Activated CD8-positive, alpha-beta memory T cell treated with anti-CD3 and anti-CD28 coated beads for 1 hour (primary cell): ENCODE results near the gene UQCRFS1.
"Not testable (repeated sequence)": the region's sequence is repeated elsewhere in the genome, so short reads cannot be mapped to it uniquely, and the experiment has no call there.

ENCODE experiments used
- DNase-seq, 2 donors: peaks; one replicate each; pipeline ENCODE4 v3.0.0-alpha.2; 2020; ENCODE audit warnings: low read depth in 1 of 2; ENCODE audit errors: extremely low read depth in 1 of 2

The UQCRFS1 gene

DNA sequence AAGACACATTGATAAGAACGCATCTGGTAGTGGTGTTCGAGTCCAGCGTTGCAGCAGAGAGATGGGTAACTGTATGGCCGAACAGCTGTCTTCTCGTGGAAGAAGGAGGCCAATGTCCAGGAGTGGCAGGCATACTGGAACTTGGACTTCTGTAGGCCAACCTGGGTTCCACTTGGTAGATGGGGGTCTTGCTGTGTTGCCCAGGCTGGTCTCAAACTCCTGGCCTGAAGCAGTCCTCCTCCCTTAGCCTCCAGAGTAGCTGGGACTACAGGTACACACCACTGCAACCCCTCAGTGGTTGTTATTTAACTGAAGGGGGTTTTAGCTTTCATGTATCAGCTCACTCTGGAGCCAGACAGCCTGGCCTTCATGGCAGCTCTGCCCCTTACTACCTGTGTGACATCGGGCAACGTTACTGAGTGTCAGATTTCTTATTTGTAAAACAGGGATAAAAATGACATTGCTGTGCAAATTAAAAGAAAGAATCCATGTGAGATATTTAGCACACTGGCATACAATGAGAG, 2.4 kb upstream of the UQCRFS1 start:
- no peak for DNase-seq

DNA sequence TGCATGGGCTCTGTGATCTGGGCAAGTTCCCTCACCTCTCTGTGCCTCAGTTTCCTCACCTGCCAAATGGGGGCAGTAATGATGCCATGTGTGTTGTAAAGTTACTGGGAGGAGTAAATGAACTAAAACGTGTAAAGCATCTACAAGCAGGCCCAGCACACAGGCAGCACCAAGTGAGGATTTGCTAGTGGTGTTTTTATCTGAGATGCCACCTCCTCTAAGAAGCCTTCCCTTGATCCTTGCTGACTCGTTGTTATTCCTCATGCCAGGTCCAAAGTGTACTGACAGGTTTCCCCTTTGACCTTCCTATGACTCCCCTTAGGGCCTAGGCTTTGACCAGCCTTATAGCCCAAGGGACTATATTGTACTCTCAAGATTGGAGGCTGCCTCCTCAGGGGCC, 1.5 kb upstream of the UQCRFS1 start:
- no peak for DNase-seq

DNA sequence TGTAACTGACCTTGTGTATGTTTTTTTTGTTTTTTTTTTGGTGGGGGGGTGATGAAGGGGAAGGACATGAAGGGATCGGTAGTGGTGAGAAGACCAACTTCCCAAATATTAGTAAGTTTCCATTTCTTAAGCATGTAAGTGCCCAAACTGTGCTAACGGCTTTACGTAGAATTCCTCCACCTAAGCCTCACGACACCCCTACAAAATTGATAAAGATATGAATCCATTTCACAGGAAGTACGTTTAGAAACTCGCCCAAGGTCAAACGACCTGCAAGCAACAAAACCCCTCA, 649 bp downstream of the UQCRFS1 start:
- no peak for DNase-seq

DNA sequence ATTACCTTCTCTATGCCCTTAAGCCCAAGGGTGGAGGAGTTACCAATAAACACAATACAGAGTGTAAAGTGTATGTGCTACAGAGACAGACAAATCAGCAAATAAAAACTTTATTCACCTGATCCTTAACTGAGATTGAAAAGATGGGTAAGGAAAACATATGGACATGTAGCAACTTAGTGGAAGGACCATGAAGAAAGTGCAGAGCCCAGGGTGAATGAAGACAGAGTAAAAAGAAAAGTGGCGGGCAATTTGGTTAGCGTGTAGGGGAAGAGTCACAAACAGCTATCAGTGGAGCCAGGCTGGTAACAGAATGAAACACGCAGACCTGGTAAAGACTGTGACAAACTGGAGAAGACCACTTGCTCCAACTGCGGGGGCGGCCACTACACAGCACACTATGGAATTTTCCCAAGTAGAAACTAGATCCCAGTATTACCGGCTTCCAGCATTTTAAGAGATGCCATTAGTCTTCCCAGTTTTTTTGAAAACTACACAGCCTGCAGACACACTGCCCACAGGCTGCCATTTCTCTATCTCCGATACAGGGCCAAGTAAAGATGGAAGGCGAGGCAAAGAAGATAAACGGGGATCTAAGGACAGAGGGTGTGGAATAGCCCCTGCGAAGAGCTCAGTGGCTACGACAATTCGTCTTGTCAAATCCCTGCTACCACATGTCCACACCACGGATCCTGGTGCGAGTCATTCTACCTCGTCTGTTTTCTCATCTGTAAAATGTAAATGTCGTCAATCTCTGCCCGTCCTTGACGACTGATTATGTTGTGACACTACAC, 1.2 kb downstream of the UQCRFS1 start:
- no peak for DNase-seq

DNA sequence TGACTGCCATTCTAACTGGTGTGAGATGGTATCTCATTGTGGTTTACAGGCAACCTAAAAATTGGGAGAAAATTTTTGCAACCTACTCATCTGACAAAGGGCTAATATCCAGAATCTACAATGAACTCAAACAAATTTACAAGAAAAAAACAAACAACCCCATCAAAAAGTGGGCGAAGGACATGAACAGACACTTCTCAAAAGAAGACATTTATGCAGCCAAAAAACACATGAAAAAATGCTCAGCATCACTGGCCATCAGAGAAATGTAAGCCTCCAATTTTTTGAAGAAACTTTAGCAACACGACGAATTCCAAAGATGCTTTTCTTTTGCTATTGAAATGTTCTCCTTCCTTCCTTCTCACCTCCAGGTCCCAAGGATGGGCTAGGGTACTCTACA, 1.9 kb downstream of the UQCRFS1 start:
- DNase-seq = not testable (repeated sequence)

DNA sequence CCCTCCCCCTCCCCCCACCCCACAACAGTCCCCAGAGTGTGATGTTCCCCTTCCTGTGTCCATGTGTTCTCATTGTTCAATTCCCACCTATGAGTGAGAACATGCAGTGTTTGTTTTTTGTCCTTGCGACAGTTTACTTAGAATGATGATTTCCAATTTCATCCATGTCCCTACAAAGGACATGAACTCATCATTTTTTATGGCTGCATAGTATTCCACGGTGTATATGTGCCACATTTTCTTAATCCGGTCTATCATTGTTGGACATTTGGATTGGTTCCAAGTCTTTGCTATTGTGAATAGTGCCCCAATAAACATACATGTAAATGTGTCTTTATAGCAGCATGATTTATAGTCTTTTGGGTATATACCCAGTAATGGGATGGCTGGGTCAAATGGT, 2.4 kb downstream of the UQCRFS1 start:
- not testable (repeated sequence) for DNase-seq

DNA sequence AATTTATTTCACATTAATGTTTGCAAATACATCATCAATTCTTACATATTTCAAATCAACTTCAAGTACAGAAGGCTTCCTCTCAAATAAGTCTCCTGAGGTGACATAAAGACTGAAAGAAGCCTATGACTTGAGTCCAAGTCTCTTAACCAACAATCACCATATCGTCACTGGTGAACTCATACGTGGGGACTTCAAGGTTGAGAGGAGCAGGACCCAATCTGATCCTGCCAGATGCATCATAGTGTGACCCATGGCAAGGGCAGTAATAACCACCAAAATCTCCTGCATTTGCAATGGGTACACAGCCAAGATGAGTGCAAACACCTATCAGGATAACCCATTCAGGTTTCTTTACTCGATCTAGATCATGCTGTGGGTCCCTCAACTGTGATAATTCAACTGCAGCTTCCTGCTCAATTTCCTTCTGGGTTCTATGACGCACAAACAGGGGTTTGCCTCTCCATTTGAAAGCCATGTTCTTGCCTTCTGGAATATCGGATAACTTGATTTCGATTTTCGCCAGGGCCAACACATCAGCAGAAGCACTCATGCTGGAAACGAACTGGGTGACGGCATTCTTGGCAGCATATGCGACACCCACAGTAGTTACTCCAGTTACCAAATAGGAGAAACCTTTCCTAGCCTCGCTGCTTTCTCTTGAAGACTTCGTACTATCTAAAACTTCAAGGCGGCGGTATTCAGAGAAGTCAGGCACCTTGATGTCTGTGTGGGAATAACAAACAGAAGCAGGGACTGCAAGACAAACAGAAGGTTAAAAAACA, 5.4 kb downstream of the UQCRFS1 start:
- not testable (repeated sequence) for DNase-seq

GRCh38 chr19:29206453-29206852, 6.5 kb downstream of the UQCRFS1 start:
- no peak for DNase-seq

DNA sequence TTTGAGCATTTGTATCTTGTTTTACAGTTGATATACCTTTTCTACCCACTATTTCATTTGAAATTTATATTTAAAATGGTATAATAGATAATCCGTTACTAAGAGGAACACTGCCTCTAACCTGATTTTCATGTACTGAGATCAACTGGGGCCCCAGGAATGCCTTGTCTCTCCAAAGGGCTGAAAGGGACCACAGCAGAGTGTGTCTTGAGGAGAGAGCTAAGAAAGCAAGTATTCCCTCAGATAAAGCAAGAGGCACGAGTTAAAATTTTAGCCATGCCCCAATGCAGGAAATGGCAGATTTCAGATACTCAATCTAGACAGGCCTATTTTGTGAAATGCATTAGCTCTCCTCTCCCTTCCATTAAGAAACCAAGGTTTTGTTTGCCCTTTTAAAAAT, 10.7 kb downstream of the UQCRFS1 start:
- DNase-seq = no peak

DNA sequence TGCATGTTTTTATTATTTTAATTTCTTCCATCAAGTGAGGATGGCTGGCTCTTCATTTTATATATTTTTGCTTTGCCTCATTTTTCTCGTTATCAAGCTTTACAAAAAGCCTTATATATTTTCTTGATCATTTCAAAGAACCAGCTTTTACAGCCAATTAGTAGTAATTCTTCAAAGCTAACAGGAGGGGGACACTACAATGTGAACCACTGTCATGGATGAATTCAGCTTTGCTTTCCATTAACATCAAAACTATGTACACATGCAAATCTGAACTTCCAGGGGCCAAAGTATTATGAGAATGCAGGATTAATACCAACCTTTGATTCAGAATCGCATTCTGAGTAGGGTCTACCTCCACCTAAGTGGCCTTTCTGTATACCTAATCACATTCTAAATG, 11.1 kb downstream of the UQCRFS1 start:
- no peak for DNase-seq

- no peak for DNase-seq
Observed at GRCh38 chr19:29194658-29195057, 18.3 kb downstream of the UQCRFS1 start.

DNA sequence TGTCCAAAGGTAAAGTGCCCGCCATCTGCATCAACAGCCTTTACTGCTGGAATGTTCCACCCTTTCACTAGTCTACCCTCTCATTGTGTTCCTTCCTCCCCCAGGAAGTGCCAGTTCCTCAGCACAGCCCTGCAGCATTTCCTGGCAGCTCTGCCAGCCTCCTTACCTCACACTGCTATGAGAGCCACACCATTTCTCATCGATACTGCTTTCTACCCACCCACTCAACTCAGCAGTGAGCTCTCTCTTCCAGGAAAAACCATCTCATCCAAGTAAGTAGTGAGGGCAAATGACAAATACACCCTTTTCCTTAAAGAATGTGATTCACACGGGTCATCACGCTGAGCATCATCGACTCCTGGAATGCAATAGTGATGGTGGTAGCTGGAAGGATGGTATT, 19.8 kb downstream of the UQCRFS1 start:
- DNase-seq = no peak

- no peak for DNase-seq
Observed at GRCh38 chr19:29191005-29191404, 21.9 kb downstream of the UQCRFS1 start.

DNA sequence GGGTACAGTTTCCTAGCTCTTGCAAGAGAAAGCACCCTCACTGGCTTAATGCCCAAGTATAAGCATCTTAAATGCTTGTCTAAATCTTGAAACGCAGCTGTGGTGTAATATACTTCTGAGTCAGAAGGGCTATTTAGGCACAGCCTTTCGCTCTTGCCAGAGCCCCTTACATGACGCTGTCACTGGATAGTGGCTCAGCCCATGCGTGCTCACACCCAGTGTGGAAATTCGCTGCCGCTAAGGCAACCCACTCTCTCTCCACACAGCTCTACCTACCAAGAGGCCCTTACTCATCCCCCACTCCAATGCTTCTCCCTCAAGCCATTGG, 24.0 kb downstream of the UQCRFS1 start:
- no peak for DNase-seq

DNA sequence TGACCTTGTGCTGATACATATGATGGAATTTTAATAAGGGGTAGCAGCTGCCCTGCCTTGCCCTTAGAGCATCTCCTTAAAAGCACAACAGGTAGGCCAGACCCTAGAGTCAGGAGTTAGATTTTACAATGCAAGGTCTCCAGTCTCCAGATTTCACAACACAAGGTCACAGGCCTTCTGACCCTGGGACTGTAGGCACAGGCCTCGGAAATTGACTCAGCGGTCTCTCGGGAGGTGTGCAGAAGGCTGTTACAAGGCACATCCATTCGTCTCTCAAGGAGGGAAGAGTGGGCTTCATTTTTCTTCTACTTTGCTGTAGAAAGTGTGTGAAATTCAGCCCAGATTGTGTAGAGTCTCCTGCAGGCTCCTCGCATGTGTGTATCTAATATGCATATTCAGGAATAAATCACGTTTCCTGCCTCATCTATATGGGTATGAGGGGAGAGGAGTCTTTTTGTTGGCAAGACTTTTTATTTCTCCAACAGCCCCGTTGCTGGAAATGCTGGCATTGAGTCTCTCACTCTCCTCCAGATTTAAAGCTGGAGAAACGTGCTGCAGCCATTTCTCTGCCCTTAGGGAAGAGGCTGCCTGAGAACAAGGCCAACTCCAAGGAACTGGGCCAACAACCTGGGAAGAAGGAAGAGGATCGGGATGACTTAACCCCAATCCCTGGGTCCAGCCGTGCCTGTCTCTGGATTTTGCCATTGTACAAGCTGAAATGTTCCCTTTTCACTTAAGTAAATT, 24.5 kb downstream of the UQCRFS1 start:
- DNase-seq = no peak

- DNase-seq = no peak
Observed at GRCh38 chr19:29187676-29188075, 25.3 kb downstream of the UQCRFS1 start.

DNA sequence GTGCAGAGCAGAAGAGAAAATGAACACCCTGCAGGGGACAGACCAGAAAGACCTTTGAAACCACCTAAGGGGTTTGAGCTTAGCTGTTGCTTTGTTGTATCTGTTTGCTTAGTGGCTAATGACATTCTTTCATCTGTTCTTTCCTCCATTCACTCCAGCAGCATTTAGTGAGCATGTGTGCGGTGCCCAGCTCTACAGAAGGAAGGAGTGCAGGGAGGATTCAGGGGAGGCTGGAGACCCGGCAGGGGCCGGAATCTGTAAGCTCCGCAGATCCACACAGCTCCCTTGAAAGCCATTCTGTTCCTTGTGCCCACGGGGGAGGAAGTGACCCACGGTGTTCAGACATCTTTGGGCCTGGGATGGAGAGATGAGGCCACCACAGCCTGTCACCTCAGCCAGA, 27.5 kb downstream of the UQCRFS1 start:
- no peak for DNase-seq

- DNase-seq = no peak
Observed at GRCh38 chr19:29176981-29177754, 35.8 kb downstream of the UQCRFS1 start.

GRCh38 chr19:29173896-29174295, 39.1 kb downstream of the UQCRFS1 start:
- DNase-seq = no peak

DNA sequence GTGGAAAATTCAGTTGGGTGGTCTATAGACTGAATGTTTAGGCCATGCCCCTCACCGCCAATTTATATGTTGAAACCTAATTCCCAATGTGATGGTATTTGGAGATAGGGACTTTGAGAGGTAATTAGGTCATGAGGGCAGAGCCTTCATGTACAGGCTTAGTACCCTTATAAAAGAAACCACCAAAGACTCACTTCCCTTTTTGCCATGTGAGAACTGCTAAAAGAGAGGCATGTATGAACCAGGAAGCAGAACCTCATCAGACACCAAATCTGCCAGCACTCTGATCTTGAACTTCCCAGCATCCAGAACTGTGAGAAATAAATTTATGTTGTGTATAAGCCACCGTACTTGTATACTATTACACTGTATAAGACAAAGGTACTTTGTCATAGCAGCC, 40.6 kb downstream of the UQCRFS1 start:
- no peak for DNase-seq

DNA sequence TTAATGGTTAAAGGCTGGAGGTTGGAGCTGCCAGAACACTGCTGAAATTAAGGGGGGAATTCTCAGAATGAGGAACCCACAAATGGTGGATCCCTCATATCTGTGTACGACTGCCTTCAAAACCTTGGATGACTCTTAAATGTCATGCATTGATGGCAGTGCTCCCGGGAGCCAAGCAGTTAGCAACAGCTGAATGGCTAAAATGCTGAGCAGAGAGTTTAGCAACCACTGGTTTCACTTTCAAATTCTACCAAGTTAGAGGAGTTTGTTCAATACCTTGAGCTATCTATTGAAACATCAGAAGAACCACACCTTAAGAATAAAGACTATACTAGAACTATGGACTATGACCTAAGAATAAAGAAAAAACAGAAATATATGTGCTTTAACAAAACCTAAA, 41.4 kb downstream of the UQCRFS1 start:
- no peak for DNase-seq
